ENCODE results near the gene TIAM2.

- no peak for TF ChIP-seq CTCF (IDR thresholded peaks at IDR 0.05)
- TF ChIP-seq EP300 (IDR thresholded peaks at IDR 0.05) = no peak
These were observed 71.2 kb downstream of the TIAM2 start for GRCh38 chr6:155066361-155066760.
